T-helper 1 cell treated with Interleukin-12 subunit alpha and Interleukin-12 subunit beta and Interleukin-4 antibody, amounts not matched to agents 30 μg/mL and 1 μg/mL, for 36 hours (primary cell): ENCODE measurements around the gene PPP5C.
A peak's percentile ranks its signal among the peaks of the same experiment; 100 is the strongest.
"Not testable (repeated sequence)": the region's sequence is repeated elsewhere in the genome, so short reads cannot be mapped to it uniquely, and the experiment has no call there.

Source experiments
- H3K27ac Mint-ChIP-seq: one replicate; pipeline ENCODE4 v1.8.0; 2021; ENCODE audit warnings: mild to moderate bottlenecking, mixed read lengths
- H3K27me3 Mint-ChIP-seq: one replicate; pipeline ENCODE4 v1.8.0; 2021; ENCODE audit warnings: low read depth, mixed read lengths
- H3K36me3 Mint-ChIP-seq: one replicate; pipeline ENCODE4 v1.8.0; 2021; ENCODE audit warnings: low read depth, mixed read lengths
- H3K4me1 Mint-ChIP-seq: one replicate; pipeline ENCODE4 v1.8.0; 2021; ENCODE audit warnings: low read depth, mixed read lengths
- H3K4me3 Mint-ChIP-seq: one replicate; pipeline ENCODE4 v1.8.0; 2021; ENCODE audit warnings: mild to moderate bottlenecking, moderate library complexity, mixed read lengths
- H3K9me3 Mint-ChIP-seq: one replicate; pipeline ENCODE4 v1.8.0; 2021; ENCODE audit warnings: mixed read lengths

PPP5C gene

GRCh38 chr19:46346821-46347571, at the start of gene PPP5C:
Gene PPP5C, plus strand, starts transcription at chr19:46347087. Its CDS starts 10 bp downstream, at chr19:46347097.
- H3K27ac Mint-ChIP-seq = peak within 1 kb of the TSS; percentile 89
- peaks cover 44% of the 10 kb centered on the region for H3K4me1 Mint-ChIP-seq
- no peaks in the 10 kb centered on the region for H3K9me3 Mint-ChIP-seq
- H3K4me3 Mint-ChIP-seq = peak within 1 kb of the TSS; percentile 88
- peaks cover 19% of the 10 kb centered on the region for H3K36me3 Mint-ChIP-seq
- H3K27me3 Mint-ChIP-seq = peaks cover 14% of the 10 kb centered on the region

- Mint-ChIP-seq H3K4me3 (no peak overlapping the region), H3K27ac (no peak overlapping the region), H3K4me1 (no peaks in the 10 kb centered on the region), H3K9me3 (no peaks in the 10 kb centered on the region), H3K36me3 (no peaks in the 10 kb centered on the region), H3K27me3 (peaks cover 26% of the 10 kb centered on the region)
These were observed 49.0 kb upstream of the PPP5C start for GRCh38 chr19:46297700-46298478.

- Mint-ChIP-seq H3K36me3 (no peaks in the 10 kb centered on the region), H3K4me3 (no peak overlapping the region), H3K9me3 (no peaks in the 10 kb centered on the region), H3K4me1 (no peaks in the 10 kb centered on the region), H3K27me3 (peaks cover 26% of the 10 kb centered on the region), H3K27ac (no peak overlapping the region)
These were observed 48.3 kb upstream of the PPP5C start for GRCh38 chr19:46298479-46299003.

- no peaks in the 10 kb centered on the region for H3K4me1 Mint-ChIP-seq
- no peak overlapping the region for H3K4me3 Mint-ChIP-seq
- H3K9me3 Mint-ChIP-seq = no peaks in the 10 kb centered on the region
These were observed 47.8 kb upstream of the PPP5C start for GRCh38 chr19:46299004-46299509.

GRCh38 chr19:46299695-46300094, 47.2 kb upstream of the PPP5C start:
- H3K27ac Mint-ChIP-seq = no peak overlapping the region
- H3K4me3 Mint-ChIP-seq = no peak overlapping the region
- peaks cover 23% of the 10 kb centered on the region for H3K27me3 Mint-ChIP-seq
- no peaks in the 10 kb centered on the region for H3K36me3 Mint-ChIP-seq
- peaks cover 5% of the 10 kb centered on the region for H3K9me3 Mint-ChIP-seq
- H3K4me1 Mint-ChIP-seq = no peaks in the 10 kb centered on the region

More at GRCh38 chr19:46299004-46299509, 47.8 kb upstream of the PPP5C start:
- Mint-ChIP-seq H3K27ac (no peak overlapping the region), H3K27me3 (peaks cover 26% of the 10 kb centered on the region), H3K36me3 (no peaks in the 10 kb centered on the region)

- H3K36me3 Mint-ChIP-seq = no peaks in the 10 kb centered on the region
- H3K27ac Mint-ChIP-seq = no peak overlapping the region
- no peaks in the 10 kb centered on the region for H3K27me3 Mint-ChIP-seq
- no peaks in the 10 kb centered on the region for H3K4me1 Mint-ChIP-seq
- H3K4me3 Mint-ChIP-seq = no peak overlapping the region
- H3K9me3 Mint-ChIP-seq = peaks cover 27% of the 10 kb centered on the region
These were observed 43.6 kb upstream of the PPP5C start for GRCh38 chr19:46303322-46303690.

- peaks cover 27% of the 10 kb centered on the region for H3K9me3 Mint-ChIP-seq
- no peak overlapping the region for H3K4me3 Mint-ChIP-seq
- H3K4me1 Mint-ChIP-seq = no peaks in the 10 kb centered on the region
- no peaks in the 10 kb centered on the region for H3K36me3 Mint-ChIP-seq
- H3K27me3 Mint-ChIP-seq = no peaks in the 10 kb centered on the region
- H3K27ac Mint-ChIP-seq = no peak overlapping the region
These were observed 43.0 kb upstream of the PPP5C start for GRCh38 chr19:46303691-46304397.

- Mint-ChIP-seq H3K27me3 (no peaks in the 10 kb centered on the region), H3K27ac (no peak overlapping the region), H3K36me3 (no peaks in the 10 kb centered on the region), H3K9me3 (peaks cover 27% of the 10 kb centered on the region), H3K4me1 (no peaks in the 10 kb centered on the region), H3K4me3 (no peak overlapping the region)
These were observed 40.4 kb upstream of the PPP5C start for GRCh38 chr19:46306501-46306900.

GRCh38 chr19:46308510-46308909, 38.4 kb upstream of the PPP5C start:
- H3K9me3 Mint-ChIP-seq = peaks cover 27% of the 10 kb centered on the region
- no peaks in the 10 kb centered on the region for H3K36me3 Mint-ChIP-seq
- H3K4me1 Mint-ChIP-seq = no peaks in the 10 kb centered on the region
- no peak overlapping the region for H3K27ac Mint-ChIP-seq
- H3K4me3 Mint-ChIP-seq = no peak overlapping the region
- H3K27me3 Mint-ChIP-seq = no peaks in the 10 kb centered on the region

GRCh38 chr19:46309056-46309455, 37.8 kb upstream of the PPP5C start:
- H3K36me3 Mint-ChIP-seq = no peaks in the 10 kb centered on the region
- H3K9me3 Mint-ChIP-seq = peaks cover 27% of the 10 kb centered on the region
- no peaks in the 10 kb centered on the region for H3K27me3 Mint-ChIP-seq
- no peak overlapping the region for H3K4me3 Mint-ChIP-seq
- H3K27ac Mint-ChIP-seq = no peak overlapping the region
- no peaks in the 10 kb centered on the region for H3K4me1 Mint-ChIP-seq

GRCh38 chr19:46311444-46311843, 35.4 kb upstream of the PPP5C start:
- H3K27me3 Mint-ChIP-seq = no peaks in the 10 kb centered on the region
- H3K4me1 Mint-ChIP-seq = no peaks in the 10 kb centered on the region
- H3K4me3 Mint-ChIP-seq = no peak overlapping the region
- no peaks in the 10 kb centered on the region for H3K36me3 Mint-ChIP-seq
- H3K9me3 Mint-ChIP-seq = peaks cover 8% of the 10 kb centered on the region
- H3K27ac Mint-ChIP-seq = no peak overlapping the region

- H3K27ac Mint-ChIP-seq, H3K4me1 Mint-ChIP-seq, H3K4me3 Mint-ChIP-seq, H3K9me3 Mint-ChIP-seq, H3K36me3 Mint-ChIP-seq, H3K27me3 Mint-ChIP-seq: not testable (repeated sequence)
These were observed 33.1 kb upstream of the PPP5C start for GRCh38 chr19:46313540-46314469.

GRCh38 chr19:46317339-46317738, 29.5 kb upstream of the PPP5C start:
- Mint-ChIP-seq H3K4me1 (no peaks in the 10 kb centered on the region), H3K36me3 (no peaks in the 10 kb centered on the region), H3K27me3 (no peaks in the 10 kb centered on the region), H3K27ac (no peak overlapping the region), H3K9me3 (no peaks in the 10 kb centered on the region), H3K4me3 (no peak overlapping the region)
